ENCODE results near the gene IRX5.

IRX5 gene

DNA sequence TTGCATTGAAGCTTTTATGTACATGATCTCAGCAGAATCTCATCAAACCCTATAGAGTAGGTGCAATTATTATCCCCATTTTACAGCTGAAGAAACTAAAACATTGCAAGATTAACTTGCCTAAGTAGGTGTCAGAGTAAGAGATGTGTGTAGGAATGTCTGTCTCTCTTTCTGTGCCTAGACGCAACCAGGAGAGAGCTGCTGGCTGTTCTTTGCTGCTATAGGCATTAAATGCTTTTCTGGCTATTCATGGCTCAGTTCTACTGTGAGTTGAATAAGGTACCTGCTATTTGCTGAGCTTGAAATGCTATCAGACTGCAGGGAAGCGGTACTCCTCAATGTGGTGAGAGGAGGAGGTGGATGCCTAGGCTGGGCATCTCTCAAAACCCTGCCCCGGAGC, 17.0 kb downstream of the IRX5 start:
- DNase-seq (ENCODE audit: low read depth in 2 of 2): no peak

GRCh38 chr16:54952195-54952594, 21.5 kb downstream of the IRX5 start:
- no peak for DNase-seq (ENCODE audit: low read depth in 2 of 2)

GRCh38 chr16:54953461-54953860, 22.8 kb downstream of the IRX5 start:
- no peak for DNase-seq (ENCODE audit: low read depth in 2 of 2)

- no peak for DNase-seq (ENCODE audit: low read depth in 2 of 2)
Observed at GRCh38 chr16:54954220-54954619, 23.6 kb downstream of the IRX5 start.

- DNase-seq (ENCODE audit: low read depth in 2 of 2): no peak
Observed at GRCh38 chr16:54955757-54956156, 25.1 kb downstream of the IRX5 start.

GRCh38 chr16:54957403-54958166, 26.9 kb downstream of the IRX5 start:
- DNase-seq (ENCODE audit: low read depth in 2 of 2): no peak

DNA sequence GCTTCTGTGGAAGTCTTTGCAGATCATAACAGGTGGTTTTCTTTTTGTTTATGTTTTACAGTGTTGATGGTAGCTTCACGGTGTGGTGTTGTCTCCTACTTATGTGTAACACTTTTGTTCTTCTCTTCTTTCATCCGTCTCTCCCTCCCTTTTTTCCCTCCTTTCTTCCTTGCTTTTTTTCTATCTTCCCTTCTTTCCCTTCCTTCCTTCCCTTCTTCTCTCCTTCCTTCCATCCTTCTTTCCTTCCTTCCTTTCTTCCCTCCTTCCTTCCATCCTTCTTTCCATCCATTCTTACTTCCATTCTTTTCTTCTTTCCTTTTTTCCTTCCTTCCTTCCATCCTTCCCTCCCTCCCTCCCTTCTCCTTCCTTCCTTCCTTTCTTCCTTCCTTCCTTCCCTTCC, 31.4 kb downstream of the IRX5 start:
- no peak for DNase-seq (ENCODE audit: low read depth in 2 of 2)

DNA sequence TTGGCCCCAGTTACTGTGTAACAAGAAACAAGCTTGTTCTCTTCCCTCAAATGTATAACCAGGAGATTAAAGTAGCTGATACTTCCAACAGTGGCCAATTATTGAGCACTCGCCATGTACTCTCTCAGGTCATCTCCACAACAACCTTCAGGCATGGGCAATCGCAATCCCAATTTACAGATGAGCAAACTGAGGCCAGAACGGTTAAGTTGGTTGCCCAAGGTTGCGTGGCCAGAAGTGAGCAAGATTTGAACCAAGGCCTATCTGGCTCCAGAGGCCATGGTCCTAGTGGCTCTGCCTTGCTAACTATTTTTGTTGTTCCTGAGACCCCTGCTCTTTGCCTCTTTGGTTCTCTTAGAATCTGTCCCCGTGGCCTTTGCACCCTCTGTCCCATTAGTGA, 33.6 kb downstream of the IRX5 start:
- no peak for DNase-seq (ENCODE audit: low read depth in 2 of 2)

- no peak for DNase-seq (ENCODE audit: low read depth in 2 of 2)
Observed at GRCh38 chr16:54965464-54965863, 34.8 kb downstream of the IRX5 start.

GRCh38 chr16:54968011-54968410, 37.3 kb downstream of the IRX5 start:
- no peak for DNase-seq (ENCODE audit: low read depth in 2 of 2)

- no peak for DNase-seq (ENCODE audit: low read depth in 2 of 2)
Observed at GRCh38 chr16:54968784-54969183, 38.1 kb downstream of the IRX5 start.

- no peak for DNase-seq (ENCODE audit: low read depth in 2 of 2)
Observed at GRCh38 chr16:54970016-54970415, 39.4 kb downstream of the IRX5 start.

- DNase-seq (ENCODE audit: low read depth in 2 of 2): no peak
Observed at GRCh38 chr16:54974367-54974766, 43.7 kb downstream of the IRX5 start.

DNA sequence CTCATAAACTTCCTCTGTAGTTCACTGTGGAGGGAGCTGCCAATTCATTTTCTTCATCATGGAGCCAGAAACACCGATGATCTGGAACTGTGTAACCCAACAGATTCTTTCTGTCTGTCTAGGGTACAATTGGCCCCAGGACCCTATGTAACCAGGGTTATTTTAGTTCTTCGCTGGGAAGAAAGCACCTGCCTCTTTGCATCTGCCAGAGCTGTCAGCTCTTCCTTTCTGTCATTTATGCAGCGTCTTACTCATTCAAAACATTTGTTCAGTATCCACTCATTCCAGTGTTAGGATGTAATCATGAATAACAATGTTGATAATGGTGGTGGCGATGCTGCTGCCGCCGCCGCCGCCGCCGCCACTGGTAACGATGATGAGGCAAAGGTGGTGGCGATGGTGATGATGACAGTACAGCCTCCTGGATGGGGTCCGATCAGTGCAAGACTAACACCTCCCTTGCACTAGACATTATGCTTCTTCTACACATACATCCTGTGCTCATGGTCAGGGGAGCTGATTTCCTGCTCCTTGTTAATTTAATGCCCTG, 46.1 kb downstream of the IRX5 start:
- DNase-seq (ENCODE audit: low read depth in 2 of 2): no peak

DNA sequence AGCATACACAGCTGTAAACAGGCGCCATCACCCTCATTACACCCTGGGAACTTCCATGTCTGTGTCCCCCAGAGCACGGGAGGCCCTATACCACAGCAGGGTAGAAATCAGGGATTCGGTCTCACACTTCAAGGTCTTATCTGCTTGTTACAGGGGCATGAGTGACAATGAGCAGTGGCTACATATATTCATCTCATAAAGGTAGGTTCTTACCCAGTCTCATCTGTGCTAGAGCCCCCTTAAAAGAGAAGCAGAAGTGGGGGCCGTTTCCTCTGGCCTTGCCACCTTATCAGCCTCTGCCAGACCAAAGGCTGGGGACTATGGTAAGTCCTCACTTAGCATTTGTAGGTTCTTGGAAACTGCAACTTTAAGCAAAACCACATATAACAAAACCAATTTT, 46.5 kb downstream of the IRX5 start:
- DNase-seq (ENCODE audit: low read depth in 2 of 2): no peak

GRCh38 chr16:54980821-54981220, 50.2 kb downstream of the IRX5 start:
- DNase-seq (ENCODE audit: low read depth in 2 of 2): no peak
